Measurements from ENCODE around the gene TEX35. TPM values are rescaled to one million over a fixed set of nuclear protein-coding genes. Genes with fewer than 3 reads are reported as not detected.

The TEX35 gene
- total RNA-seq: 0.10 TPM

DNA sequence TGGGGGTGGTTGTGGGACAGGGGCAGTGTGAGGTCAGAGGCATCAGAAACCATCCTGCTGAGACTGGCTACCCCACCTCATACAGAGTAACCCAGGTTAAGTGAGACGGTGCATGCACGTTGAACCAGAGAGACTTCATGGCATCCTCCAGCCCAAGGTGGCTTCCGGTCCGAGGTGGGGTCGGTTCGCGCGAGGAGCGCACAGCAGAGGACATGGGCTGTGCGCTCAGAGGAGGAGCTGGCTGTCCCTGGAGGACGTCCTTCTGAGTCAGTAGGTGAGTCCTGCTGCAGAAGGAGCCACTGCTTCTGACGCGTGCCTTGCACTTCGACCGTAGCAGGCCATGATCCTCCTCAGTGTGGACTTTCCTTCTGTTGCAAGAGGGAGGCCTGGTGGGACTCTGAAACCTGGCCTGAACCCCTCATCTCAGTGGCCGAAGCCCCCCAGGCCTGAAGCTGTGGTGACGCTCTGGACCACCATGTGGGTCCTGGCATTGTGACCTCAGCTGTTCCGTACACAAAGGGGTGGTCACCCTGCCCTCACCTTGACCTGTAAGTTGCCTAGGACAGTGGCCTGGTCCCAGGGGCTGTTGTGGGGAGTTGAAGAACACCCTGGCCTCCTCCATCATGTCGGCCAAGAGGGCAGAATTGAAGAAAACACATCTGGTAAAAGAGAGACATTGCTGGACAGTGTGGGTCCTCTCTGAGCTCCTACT lies at the start of gene TEX35:
TEX35 (plus strand) TSS at position 544 of the 712 bp plus-strand sequence; CDS start at position 624, 80 bp downstream.
- no peak for DNase-seq

DNA sequence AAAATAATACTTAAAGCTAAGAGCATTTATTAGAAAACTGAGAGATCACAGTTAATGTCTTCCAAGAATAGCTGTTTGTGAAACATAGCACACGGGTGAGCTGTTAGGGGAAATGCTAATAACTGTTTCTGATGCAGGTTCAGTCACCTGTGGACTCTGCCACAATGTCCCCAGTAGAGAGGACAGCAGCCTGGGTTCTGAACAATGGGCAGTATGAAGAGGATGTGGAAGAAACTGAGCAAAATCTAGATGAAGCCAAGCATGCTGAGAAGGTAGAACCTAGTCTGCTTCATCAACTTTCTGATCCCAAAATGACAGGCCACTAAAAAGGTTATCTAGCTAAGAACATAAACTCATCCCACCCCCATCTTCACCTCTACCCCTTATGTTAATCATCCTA lies 48.8 kb upstream of the TEX35 start:
- DNase-seq: no peak

DNA sequence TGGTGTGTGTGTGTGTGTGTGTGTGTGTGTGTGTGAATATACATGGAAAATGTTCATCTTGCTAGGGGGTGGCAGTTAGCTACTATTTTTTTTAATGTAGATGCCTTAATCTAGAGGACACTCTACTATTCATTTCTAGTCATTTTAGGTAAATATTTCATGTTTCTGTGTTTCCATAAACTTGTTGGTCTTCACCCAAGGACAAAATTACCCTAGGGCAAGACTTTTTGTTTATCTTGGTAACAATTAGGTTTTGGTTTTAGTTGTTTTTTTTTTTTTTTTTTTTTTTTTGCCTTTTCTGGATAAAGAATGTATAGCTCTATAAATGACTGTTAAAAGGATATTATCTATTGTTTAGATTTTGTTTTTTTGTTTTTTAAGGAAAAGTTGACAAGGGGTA lies 48.3 kb upstream of the TEX35 start:
- no peak for DNase-seq

DNA sequence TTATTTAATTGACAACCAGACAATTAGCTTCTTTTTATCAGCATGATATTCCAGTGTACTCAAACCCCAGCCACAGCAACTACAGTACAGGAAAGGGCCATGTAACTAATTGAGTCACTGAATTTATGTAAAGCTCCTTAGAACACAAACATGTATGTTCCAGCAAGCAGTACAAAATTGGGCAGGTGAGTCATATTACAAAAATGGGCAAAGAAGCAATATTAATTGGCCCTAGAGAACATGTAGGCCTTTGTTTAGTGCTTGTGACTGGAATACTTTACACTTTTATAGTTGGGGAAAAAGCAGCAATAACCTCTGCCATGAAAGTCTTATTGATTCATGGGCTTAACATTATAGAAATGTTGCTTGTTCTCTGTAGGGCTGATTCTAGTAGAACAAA lies 47.9 kb upstream of the TEX35 start:
- no peak for DNase-seq

DNA sequence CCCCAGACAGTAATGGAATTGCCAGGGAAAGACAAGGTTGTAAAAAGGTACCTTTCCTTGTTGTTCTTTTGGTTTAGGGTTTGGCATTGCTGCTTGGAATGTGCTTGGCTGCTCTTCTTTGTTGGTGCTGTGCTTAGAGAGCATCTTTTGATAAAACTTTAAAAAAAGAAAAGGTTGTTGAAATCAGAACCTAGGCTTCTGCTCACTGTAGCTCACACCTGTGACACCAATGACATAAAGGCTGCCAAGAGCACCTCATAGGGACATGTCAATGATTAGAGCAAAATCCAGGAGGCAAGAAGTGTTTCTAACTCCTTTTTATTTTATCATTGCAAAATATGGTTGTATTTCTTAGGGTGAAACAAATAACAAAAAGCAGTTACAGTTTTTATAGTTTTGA lies 45.1 kb upstream of the TEX35 start:
- no peak for DNase-seq

DNA sequence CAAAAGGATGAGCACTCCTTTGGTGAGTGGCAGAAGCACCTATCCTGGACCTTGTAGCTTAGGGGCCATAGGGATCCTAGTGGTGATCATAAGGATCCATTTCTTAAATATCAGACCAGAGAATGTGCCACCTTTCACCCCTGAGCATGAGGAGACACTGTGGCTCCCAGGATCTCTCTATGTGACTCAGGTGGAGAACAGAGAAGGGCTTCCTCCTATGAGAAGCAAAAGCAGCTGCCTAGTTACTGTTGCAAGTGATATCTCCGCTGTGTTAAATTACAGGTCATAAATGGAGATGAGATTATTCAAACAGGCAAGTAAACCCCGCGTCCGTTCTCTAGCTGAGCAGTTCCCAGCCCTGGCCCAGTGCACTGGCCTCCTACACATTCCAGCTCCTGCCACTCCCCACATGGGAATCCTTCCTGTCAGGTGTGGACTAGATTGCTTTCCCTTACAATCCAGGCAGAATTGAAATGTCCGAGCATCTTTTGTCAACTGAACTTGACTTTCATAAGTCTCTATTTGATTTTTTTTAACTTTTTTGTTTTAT lies 42.4 kb upstream of the TEX35 start:
- no peak for DNase-seq

DNA sequence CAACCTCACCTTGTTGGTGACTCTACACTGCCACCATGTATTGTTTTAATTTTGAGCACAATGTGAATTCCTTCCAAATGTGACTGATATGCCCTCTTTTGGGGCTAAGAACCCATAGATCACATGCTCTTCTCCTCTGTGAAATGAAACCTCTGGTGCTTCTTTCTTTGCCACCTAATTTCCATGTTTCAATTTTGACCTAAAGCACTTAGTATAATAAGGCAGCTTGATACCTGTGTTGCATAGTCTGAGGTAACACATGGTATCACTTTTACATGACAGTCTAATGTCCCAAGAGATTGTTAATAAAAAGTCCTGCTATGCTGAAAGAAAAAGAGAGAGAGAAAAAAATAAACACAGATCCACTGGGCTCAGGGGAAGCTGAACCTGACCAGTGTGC lies 40.4 kb upstream of the TEX35 start:
- no peak for DNase-seq

DNA sequence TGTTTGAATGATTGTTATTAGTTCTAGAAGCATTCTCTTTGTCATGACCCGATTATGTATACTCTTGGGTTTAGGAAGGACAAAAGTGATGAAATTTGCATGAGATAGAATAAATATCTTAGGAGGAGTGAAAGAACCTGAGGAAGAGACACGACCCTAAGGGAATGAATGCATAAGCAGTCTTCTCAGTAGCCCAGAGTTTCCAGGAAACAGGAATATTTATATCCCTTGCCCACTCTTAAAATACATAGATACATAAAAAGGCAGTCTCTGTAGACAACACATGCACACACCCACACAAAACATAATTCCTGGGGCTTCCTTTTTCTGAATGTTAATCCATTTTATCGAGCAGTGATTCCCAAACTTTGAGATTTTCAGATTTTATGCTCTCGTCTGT lies 35.5 kb upstream of the TEX35 start:
- DNase-seq: no peak

DNA sequence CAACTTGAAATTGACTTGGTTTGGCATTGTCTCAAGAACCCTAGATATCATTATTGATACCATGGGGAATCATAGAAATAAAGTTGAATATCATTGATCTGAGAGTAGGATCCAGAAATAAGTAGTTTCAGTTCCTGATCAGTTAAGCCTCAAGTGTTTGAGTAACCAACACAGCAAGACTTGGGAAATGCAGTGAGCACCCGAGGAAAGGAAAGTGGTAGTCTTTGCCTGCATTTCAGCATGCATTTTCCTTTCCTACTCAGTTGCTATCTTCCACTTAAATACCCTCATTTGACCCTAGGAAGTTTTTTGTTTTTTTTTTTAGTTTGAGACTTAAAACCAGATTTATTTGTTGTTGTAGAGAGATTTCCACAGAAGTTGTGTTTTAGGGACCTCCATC lies 35.1 kb upstream of the TEX35 start:
- no peak for DNase-seq

DNA sequence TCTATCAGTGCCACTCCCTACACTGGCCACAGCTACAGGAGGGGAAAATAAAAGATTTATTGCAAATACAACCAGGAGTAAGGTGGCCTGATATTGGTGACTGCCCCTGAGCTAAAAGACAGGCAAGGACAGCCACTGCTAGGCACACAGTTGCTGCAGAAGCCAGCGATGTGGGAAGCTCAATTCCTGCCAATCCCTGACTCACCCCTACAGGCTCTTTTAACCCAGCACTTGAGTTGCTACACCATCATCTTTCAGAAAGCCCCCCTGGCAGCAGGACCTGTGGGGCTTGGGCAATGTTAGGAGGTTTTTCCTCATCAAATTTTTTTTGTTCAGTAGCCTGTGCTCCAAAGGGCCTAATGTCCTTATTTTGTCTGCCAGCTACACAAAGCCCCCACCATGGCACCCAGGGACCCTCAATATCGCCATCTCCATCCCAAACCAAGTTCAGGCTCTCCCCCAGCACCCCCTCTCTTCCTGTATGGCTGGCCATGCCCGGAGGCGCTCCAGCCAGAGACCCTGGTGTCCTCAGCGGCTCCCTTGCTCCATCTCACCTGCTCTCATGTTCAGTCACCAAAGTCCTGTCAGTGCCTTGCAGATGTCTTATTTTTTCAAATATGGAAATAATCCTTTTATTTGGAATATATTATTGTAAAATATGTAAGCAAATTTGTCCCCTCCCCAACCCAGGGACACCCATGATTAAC lies 29.5 kb upstream of the TEX35 start:
- DNase-seq: no peak

DNA sequence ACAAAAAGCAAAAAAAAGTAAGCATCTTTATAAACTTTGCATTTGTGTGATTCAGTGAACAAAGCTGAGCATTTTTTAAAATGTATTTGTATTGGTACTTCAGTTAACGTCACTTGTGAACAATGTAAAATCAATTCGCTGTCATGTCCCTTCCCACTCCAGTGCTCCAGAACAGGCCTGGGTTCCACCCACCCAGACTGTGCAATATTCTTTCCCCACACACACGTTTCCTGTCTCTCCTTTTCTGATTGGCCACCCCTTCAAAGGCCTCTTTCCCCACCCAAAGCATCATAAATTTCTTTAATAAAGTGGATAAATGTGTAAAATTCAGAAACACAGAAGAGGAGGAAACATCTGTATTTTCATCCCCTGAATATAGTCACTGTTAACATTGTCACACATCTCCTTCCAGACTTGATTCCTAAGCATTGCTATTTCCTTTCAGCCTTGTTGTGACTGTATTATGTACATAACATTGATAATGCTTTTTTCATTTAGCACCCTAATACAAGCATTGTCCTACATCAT lies 28.1 kb upstream of the TEX35 start:
- no peak for DNase-seq

DNA sequence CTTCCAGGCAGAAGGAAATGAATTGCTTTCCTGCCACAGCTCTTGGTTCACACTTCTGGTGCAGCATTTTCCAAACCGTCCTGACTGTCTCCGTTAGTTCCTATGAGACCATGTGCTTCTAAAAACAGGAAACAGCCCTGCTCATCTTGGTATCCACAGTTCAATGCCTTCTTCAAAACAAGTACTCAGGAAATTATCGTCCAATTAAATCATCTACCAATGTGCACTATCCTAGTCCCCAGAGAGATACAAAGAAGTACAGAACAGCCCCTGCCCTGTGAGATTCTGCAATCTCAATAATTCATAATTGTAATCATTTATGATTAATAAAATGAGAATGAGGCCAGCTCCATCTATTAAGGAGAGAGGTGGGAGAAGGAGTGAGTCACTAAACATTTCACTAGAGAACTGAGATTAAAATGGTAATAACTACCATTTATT lies 27.3 kb upstream of the TEX35 start:
- no peak for DNase-seq

DNA sequence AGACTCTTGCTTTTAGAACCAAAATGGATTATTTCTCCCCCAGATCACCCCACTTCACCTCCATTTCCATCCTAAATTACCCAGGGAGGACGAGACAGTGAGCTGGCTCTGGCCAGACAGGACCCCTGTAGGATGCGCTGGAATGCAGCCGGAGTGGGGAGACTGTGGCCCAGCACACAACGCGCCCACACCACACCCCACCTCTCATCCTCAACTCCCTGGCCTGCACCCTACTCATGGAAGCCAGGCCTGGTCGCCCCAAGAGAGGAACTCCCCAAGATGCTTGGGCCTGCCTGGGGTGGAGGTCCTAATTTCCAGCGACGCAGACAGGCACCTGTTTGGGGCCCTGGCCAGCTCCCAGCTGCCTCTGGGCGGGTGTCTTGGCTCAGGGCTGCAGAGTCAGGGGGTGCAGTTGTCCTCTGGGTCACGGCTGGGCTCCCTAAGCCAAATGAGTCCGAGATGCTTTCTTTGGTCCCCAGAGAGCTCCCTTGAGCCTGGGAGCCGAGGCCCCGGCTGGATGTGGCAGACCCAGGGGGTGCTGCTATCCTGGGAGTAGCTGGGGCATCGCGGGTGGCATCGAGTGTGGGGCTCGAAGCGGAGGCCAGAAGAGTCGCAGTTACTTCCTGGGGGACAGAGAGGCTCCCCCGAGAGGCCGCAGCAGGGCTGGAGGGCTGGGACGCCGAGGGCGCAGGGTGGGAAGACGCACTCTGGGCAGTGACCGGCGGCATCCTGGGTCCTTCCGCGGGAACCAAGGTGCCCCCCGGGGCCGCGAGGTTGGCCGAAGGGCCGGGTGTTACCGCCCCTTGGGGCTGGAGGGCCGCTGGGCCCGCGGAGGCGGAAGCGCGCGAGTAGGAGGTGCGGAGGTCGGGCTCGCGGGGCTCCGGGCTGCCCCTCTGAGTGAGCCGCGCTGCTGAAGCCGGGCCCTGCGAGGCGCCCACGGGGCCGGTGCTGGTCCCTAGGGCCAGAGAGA lies 26.5 kb upstream of the TEX35 start:
- no peak for DNase-seq

DNA sequence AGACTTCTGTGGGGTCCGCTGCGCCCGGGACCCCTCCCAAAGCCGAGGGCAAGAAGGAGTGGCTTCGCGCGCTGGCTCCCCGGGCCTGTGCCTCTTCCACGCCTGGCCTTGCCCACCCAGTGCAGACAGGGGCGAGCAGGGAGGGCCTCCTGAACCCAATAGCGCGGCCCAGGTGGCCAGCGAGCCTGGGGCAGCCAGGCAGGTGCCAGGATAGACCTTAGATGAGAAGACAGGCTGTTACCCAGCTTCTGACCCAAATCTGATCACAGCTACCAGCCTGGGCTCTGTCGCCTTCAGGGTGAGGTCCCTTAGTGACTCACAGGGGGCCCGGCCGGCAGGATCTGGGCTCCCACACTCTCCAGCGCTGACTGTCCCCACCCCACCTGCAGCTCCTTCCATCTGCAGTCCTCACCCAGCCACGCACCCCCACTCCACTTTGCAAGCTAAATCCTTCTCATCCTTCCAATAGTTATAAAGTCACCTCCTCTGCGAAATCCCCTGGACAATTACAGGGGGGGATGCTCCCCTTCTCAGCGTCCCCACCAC lies 25.8 kb upstream of the TEX35 start:
- no peak for DNase-seq

DNA sequence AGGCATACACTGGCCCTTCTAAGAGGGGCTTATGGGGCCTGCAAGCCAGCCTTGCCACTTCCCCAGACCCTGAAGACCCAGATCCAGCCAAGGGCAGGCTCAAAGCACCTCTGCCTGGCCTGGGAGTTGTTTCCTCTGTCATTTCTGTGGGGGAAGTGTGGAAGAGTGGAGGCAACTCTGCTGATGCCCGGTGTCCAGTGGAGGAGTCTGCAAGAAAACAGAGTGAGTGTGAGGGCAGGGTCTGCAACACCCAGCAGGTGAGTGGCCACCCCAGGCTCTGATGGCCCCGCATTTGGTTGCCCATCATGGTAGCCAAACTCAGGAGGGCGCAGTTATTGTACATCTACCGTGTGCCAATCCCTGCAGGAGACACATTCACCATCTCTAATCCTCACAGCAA lies 24.5 kb upstream of the TEX35 start:
- no peak for DNase-seq

DNA sequence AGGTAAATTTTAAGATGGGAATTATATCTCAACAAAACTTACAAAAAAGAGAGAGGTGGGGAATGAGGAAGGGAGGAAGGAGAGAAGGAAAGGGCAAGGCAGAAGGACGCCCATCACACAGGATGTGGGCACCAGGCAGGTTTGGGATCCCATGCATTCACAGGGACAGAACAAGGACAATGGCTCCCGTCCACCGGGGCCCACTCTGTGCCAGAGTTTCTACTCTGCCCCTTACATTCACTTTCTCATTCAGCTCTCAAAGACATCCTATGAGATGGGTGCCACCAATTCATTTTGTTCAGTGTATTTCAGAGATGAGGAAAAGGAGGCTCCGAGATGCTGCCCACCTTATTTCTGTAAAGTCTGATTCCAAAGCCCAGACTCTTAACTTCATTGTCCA lies 23.5 kb upstream of the TEX35 start:
- no peak for DNase-seq

DNA sequence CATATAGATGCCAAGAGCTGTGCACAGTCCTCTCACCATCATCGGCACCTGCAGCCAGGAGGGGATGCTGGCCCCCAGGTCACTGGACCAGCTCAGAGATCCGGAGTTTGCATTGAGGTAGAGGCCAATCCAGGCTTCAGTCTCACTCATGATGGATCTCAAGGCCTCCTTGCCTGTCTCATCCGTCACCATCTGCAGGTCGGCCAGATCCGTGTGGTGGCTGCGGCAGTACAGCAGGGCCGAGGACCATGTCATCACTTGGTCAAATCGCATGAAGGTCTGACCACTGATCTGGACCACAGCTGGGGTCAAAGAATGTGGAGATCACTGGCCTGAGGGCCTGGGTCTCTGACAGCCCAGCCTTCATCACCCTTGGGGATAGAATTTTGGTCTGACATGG lies 22.8 kb upstream of the TEX35 start:
- DNase-seq: no peak

DNA sequence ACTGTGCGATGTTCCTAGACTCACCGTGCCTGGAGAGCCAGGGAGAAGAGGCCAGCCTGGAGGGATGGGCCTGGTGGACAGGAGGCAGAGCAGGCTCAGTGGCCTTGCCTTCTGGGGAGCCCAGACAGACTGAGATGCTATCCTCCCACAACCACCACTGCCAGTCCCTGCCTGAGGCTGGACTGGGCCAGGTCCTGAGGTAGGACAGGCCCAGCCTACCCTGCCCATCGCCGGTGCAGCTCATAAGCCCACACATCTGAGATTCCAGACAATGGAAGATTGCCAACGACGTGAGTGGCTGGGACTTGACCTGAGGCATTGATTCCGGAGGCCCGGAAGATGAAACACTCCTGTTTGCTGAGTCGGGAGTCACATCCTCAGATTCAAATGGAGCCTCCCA lies 21.9 kb upstream of the TEX35 start:
- no peak for DNase-seq

DNA sequence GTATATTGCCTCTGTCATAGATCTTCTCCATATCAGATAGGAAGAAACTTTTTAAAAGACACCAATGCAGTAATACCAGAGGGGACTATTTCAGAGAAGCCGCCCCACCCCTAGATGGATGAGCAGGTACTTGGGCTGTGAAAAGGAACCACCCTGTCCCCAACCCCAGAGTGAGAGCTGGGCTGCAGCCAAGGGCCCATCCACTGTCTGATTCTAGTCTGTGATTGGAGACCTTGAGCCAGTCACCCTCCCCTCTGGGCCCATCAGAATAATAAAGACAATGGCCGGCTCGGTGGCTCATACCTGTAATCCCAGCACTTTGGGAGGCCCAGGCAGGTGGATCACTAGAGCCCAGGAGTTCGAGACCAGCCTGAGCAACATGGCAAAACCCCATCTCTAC lies 21.2 kb upstream of the TEX35 start:
- no peak for DNase-seq

DNA sequence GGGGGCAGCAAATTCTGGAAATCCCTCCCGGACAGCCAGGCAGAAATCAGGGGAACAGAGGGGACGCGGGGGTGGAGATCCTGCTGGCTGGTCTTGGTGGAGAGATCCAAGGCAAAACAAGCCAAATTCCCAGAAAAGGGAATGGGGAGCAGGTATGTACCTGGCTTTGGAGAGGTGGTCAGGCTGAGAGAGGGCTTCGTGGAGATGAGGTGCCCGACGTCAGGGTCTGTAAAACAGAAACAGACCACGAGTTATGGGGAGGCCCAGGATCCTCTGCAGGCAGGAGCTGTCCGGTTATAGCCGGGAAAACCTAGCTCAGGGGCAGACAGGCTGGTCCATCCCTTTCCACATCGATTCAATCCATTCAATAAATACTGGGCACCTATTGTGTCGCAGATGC lies 20.6 kb upstream of the TEX35 start:
- DNase-seq: no peak

DNA sequence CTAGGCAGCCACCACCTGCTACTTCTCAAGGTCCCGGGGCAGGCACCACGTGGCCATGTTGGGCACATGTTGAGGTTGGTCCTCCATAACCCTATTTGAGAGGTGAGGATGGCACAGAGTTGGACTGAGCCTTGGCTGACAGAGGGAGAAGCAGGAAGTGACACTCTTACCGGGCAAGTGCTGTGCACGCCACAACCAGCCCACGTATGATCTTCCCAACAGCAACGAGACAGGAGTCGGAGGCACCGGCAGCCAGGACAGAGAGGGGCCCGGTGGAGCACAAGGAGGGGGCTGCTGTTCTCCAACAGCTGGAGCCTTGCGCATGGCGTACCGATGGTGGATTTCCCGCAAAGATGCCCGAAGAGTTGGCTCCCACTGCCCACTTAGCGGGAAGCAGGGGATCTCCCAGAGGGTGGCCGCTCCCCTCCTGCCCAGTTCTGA lies 19.6 kb upstream of the TEX35 start:
- DNase-seq: no peak

DNA sequence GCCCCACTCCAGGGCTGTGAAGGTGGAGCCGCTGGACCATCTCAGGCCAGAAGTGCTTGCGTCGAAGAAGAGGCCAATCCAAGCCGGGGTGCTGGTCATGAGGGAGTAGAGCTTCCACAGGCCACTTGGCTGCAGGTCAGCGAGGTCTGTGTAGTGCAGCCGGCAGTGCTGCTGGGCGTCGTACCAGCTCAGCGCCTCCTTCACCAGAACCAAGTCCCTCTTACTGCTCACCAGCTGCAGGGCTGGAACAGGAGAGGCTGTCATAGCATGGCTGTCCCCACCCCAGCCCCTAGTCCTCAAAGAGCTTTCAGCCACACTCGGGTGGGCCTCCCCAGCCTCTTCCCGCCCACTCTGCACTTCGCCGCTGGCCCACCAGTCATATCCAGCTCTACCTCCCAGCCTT lies 18.3 kb upstream of the TEX35 start:
- no peak for DNase-seq

Measured in skin of body (tissue), 2 donors.